ENCODE measurements around the gene LCA5. TPM values are rescaled to one million over a fixed set of nuclear protein-coding genes. Genes with fewer than 3 reads are reported as not detected.
A peak's percentile ranks its signal among the peaks of the same experiment; 100 is the strongest.

The LCA5 gene
- total RNA-seq, 1 experiment from 2014 or later, result 7.0 TPM

DNA sequence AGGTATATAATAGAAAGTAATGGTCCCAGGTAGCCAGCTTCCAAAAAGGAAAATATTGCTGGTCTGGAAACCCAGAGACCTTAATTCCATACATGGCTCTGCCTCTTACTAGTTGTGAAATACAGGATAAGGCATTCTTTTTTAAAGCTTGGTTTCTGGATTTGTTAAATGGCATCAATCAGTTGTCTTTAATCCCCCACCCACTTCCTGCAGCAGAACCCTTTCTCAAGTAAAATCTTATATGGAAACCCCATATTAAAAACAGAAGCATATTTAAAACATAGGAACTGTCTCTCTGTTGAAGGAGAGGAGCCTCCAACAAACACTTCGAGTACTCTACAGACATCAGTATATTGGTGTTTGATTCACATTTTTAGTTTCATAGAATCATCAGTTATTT lies 6.2 kb upstream of the LCA5 start:
- no TSS peak for BruUV-seq (replicated peaks)
- CTCF ChIA-PET, result no interaction called here
- H3K27ac ChIP-seq (ENCODE audit: low read length), result peak overlapping the region; percentile 74
- H3K27me3 ChIP-seq (ENCODE audit: control insufficient read depth, insufficient read depth, low read length), result no peaks in the 10 kb centered on the region
- no peaks in the 10 kb centered on the region; the same call in 1 of the 2 replicates for H3K36me3 ChIP-seq (ENCODE audit: control insufficient read depth, insufficient read depth, low read length)
- POLR2A ChIA-PET, result interaction anchor here (1.7 kb wide), 1 partner anchor 466 kb away, joined by 6 read pairs; no protein-coding TSS in a partner anchor
- no peak overlapping the region for H3K4me3 ChIP-seq (ENCODE audit: low read depth in 2 of 2, low read length in 2 of 2)
- H3K9me3 ChIP-seq (ENCODE audit: control insufficient read depth, insufficient read depth, low read depth, low read length), result no peaks in the 10 kb centered on the region
- intact Hi-C loops (cut with micrococcal nuclease; ENCODE audit: unreplicated experiment), result no loop called here
- DNase-seq (ENCODE audit: low read depth, low spot score), result no peak
- H3K4me1 ChIP-seq (ENCODE audit: control insufficient read depth, insufficient read depth, low read length), result peaks cover 48% of the 10 kb centered on the region
- ATAC-seq, result no peak
- no peak for TF ChIP-seq SIN3A (IDR thresholded peaks at IDR 0.05; ENCODE audit: borderline replicate concordance, insufficient read depth, low read depth, low read length)
- in situ Hi-C loops (cut with HindIII; ENCODE audit: low pct_unique_long_range_greater_than_20kb, low sequenced_read_pairs), result no loop called here

DNA sequence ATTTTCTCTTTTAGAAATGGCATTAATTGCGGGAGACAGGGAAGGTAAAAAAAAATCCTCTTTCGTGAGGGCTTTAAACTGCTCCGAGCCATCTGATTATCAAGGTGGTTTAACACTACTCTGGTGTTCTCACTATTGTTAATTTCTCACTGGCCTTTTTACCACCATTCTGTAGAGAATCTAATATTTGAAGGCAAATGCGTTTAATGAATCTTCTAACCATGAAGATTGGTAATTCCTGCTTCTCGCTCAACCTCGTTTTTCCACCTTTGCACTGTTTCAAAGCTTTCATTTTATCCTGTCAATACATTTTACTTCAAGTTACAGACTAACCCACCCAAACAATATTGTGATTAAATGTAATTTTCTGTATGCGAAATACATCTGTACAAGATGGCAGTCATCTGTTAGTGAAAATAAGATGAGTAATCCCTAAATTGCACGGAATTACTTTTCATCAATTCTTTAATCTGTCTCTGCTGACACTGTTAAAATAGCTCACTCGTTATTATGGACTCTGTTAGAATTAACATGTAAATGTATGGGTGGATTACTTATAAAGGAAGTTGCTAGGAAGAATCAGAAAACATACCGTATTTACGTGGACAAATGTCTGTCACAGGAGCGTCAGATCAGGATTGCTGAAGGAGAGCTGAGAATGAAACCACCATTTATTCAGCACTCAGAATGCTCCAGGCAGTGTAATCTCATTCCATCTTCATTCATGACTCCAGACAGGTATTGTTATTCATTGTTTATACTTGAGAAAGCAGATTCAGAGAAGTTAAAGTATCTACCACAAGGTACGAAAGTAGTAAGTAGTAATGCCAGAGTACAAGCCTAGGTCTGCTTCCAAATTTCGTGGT lies 1.1 kb upstream of the LCA5 start:
- peak overlapping the region; percentile 98 for H3K27ac ChIP-seq (ENCODE audit: low read length)
- H3K4me1 ChIP-seq (ENCODE audit: control insufficient read depth, insufficient read depth, low read length), result peaks cover 31% of the 10 kb centered on the region
- TF ChIP-seq TCF7L2 (IDR thresholded peaks at IDR 0.05; ENCODE audit: low read depth, low read length) (no peak), POLR2AphosphoS5 (IDR thresholded peaks at IDR 0.05; ENCODE audit: low read depth, low read length) (no peak), SIN3A (IDR thresholded peaks at IDR 0.05; ENCODE audit: borderline replicate concordance, insufficient read depth, low read depth, low read length) (no peak)
- TF ChIP-seq, protein P1, sequence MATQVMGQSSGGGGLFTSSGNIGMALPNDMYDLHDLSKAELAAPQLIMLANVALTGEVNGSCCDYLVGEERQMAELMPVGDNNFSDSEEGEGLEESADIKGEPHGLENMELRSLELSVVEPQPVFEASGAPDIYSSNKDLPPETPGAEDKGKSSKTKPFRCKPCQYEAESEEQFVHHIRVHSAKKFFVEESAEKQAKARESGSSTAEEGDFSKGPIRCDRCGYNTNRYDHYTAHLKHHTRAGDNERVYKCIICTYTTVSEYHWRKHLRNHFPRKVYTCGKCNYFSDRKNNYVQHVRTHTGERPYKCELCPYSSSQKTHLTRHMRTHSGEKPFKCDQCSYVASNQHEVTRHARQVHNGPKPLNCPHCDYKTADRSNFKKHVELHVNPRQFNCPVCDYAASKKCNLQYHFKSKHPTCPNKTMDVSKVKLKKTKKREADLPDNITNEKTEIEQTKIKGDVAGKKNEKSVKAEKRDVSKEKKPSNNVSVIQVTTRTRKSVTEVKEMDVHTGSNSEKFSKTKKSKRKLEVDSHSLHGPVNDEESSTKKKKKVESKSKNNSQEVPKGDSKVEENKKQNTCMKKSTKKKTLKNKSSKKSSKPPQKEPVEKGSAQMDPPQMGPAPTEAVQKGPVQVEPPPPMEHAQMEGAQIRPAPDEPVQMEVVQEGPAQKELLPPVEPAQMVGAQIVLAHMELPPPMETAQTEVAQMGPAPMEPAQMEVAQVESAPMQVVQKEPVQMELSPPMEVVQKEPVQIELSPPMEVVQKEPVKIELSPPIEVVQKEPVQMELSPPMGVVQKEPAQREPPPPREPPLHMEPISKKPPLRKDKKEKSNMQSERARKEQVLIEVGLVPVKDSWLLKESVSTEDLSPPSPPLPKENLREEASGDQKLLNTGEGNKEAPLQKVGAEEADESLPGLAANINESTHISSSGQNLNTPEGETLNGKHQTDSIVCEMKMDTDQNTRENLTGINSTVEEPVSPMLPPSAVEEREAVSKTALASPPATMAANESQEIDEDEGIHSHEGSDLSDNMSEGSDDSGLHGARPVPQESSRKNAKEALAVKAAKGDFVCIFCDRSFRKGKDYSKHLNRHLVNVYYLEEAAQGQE (IDR thresholded peaks at IDR 0.05; ENCODE audit: insufficient read depth in 1 of 2, low read depth in 2 of 2, low read length in 1 of 2), result no peak
- TF ChIP-seq, protein P2, sequence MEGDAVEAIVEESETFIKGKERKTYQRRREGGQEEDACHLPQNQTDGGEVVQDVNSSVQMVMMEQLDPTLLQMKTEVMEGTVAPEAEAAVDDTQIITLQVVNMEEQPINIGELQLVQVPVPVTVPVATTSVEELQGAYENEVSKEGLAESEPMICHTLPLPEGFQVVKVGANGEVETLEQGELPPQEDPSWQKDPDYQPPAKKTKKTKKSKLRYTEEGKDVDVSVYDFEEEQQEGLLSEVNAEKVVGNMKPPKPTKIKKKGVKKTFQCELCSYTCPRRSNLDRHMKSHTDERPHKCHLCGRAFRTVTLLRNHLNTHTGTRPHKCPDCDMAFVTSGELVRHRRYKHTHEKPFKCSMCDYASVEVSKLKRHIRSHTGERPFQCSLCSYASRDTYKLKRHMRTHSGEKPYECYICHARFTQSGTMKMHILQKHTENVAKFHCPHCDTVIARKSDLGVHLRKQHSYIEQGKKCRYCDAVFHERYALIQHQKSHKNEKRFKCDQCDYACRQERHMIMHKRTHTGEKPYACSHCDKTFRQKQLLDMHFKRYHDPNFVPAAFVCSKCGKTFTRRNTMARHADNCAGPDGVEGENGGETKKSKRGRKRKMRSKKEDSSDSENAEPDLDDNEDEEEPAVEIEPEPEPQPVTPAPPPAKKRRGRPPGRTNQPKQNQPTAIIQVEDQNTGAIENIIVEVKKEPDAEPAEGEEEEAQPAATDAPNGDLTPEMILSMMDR (IDR thresholded peaks at IDR 0.05), result no peak
- peak; percentile 12 for DNase-seq (ENCODE audit: low read depth, low spot score)
- no peaks in the 10 kb centered on the region for H3K27me3 ChIP-seq (ENCODE audit: control insufficient read depth, insufficient read depth, low read length)
- in situ Hi-C loops (cut with HindIII; ENCODE audit: low pct_unique_long_range_greater_than_20kb, low sequenced_read_pairs), result no loop called here
- H3K4me3 ChIP-seq (ENCODE audit: low read depth in 2 of 2, low read length in 2 of 2), result peak overlapping the region; percentile 79 to 96
- H3K9me3 ChIP-seq (ENCODE audit: control insufficient read depth, insufficient read depth, low read depth, low read length), result no peaks in the 10 kb centered on the region
- POLR2A ChIA-PET, result no interaction called here
- BruUV-seq (replicated peaks), result no TSS peak
- CTCF ChIA-PET, result no interaction called here
- ATAC-seq, result no peak
- no peaks in the 10 kb centered on the region; the same call in 1 of the 2 replicates for H3K36me3 ChIP-seq (ENCODE audit: control insufficient read depth, insufficient read depth, low read length)
- intact Hi-C loops (cut with micrococcal nuclease; ENCODE audit: unreplicated experiment), result no loop called here

DNA sequence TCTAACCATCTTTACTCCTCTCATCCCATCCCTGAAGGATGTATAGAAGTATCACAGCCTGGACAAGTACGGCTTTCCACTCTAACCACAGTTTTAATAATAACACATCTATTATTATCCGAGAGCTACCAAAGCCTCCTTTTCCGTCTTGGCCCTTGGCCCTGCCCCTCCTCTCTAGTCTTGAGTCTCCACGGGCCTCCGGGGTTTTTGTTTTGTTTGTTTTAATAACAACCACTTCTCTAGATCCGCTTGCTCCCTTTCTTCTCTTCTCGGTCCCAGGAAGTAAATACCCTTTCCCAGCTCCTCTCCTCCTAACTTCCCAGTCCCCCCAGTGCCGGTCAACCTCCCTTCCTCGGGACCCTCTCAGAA lies 661 bp downstream of the LCA5 start:
- DNase-seq (ENCODE audit: low read depth, low spot score) (peak; percentile 1), ATAC-seq (peak; percentile 30)
- ChIA-PET CTCF (no interaction called here), POLR2A (interaction anchor here (1.0 kb wide), 1 partner anchor 8 kb away, joined by 3 read pairs; no protein-coding TSS in a partner anchor)
- Histone ChIP-seq H3K9me3 (ENCODE audit: control insufficient read depth, insufficient read depth, low read depth, low read length) (no peaks in the 10 kb centered on the region), H3K4me3 (ENCODE audit: low read depth in 2 of 2, low read length in 2 of 2) (peak overlapping the region; percentile 79 to 96), H3K36me3 (ENCODE audit: control insufficient read depth, insufficient read depth, low read length) (no peaks in the 10 kb centered on the region; the same call in 1 of the 2 replicates), H3K27ac (ENCODE audit: low read length) (peak overlapping the region; percentile 98), H3K27me3 (ENCODE audit: control insufficient read depth, insufficient read depth, low read length) (no peaks in the 10 kb centered on the region), H3K4me1 (ENCODE audit: control insufficient read depth, insufficient read depth, low read length) (peaks cover 21% of the 10 kb centered on the region)
- in situ Hi-C loops (cut with HindIII; ENCODE audit: low pct_unique_long_range_greater_than_20kb, low sequenced_read_pairs) (no loop called here), intact Hi-C loops (cut with micrococcal nuclease; ENCODE audit: unreplicated experiment) (no loop called here)
- no TSS peak for BruUV-seq (replicated peaks)
- TF ChIP-seq SIN3A (IDR thresholded peaks at IDR 0.05; ENCODE audit: borderline replicate concordance, insufficient read depth, low read depth, low read length), result no peak
- TF ChIP-seq TCF7L2 (IDR thresholded peaks at IDR 0.05; ENCODE audit: low read depth, low read length), result no peak
- TF ChIP-seq, protein P2 (IDR thresholded peaks at IDR 0.05), result no peak
- TF ChIP-seq, protein P1 (IDR thresholded peaks at IDR 0.05; ENCODE audit: insufficient read depth in 1 of 2, low read depth in 2 of 2, low read length in 1 of 2), result no peak
- TF ChIP-seq POLR2AphosphoS5 (IDR thresholded peaks at IDR 0.05; ENCODE audit: low read depth, low read length), result no peak
